Measurements from ENCODE around the gene ODF4. TPM values are rescaled to one million over a fixed set of nuclear protein-coding genes. Genes with fewer than 3 reads are reported as not detected.
A peak's percentile ranks its signal among the peaks of the same experiment; 100 is the strongest.

The ODF4 gene
- total and polyA plus RNA-seq, 3 donors from 2014 or later: 5.3 to 34.0 (median 7.7) TPM

- intact Hi-C loops (cut with DNase I; ENCODE audit: low total_unique reads): no loop called here
- no peak overlapping the region for H3K4me3 ChIP-seq
- H3K27ac ChIP-seq: no peak overlapping the region
Measured at GRCh38 chr17:8386841-8387240, 47.2 kb downstream of the ODF4 start.

GRCh38 chr17:8387914-8388651 is 48.4 kb downstream of the ODF4 start:
- no peaks in the 10 kb centered on the region for H3K27me3 ChIP-seq
- TF ChIP-seq POLR2A (IDR thresholded peaks at IDR 0.05) (no peak), CTCF (IDR thresholded peaks at IDR 0.05) (no peak)
- no peaks in the 10 kb centered on the region for H3K4me1 ChIP-seq
- no peak for DNase-seq
- intact Hi-C loops (cut with DNase I; ENCODE audit: low total_unique reads): no loop called here
- 92 to 93% methylated on average over 7 of the region's 7 CpGs for WGBS, 2 donors
- no peak overlapping the region for H3K4me3 ChIP-seq
- H3K27ac ChIP-seq: no peak overlapping the region
- H3K9me3 ChIP-seq: no peaks in the 10 kb centered on the region
- H3K36me3 ChIP-seq (ENCODE audit: low read depth, missing control alignments): no peaks in the 10 kb centered on the region

More at GRCh38 chr17:8386841-8387240, 47.2 kb downstream of the ODF4 start:
- TF ChIP-seq CTCF (IDR thresholded peaks at IDR 0.05) (no peak), POLR2A (IDR thresholded peaks at IDR 0.05) (no peak)
- H3K36me3 ChIP-seq (ENCODE audit: low read depth, missing control alignments): no peaks in the 10 kb centered on the region
- peaks cover 4% of the 10 kb centered on the region for H3K4me1 ChIP-seq
- DNase-seq: no peak
- no peaks in the 10 kb centered on the region for H3K27me3 ChIP-seq
- no peaks in the 10 kb centered on the region for H3K9me3 ChIP-seq
- 55 to 59% methylated on average over 6 of the region's 6 CpGs for WGBS, 2 donors

- Histone ChIP-seq H3K4me3 (no peak overlapping the region), H3K36me3 (ENCODE audit: low read depth, missing control alignments) (no peaks in the 10 kb centered on the region), H3K27me3 (no peaks in the 10 kb centered on the region), H3K27ac (no peak overlapping the region), H3K9me3 (no peaks in the 10 kb centered on the region), H3K4me1 (no peaks in the 10 kb centered on the region)
- no peak for DNase-seq
- WGBS, 2 donors: 27 to 41% methylated on average over 8 to 9 of the region's 9 CpGs
- intact Hi-C loops (cut with DNase I; ENCODE audit: low total_unique reads): no loop called here
- no peak for TF ChIP-seq POLR2A (IDR thresholded peaks at IDR 0.05)
- TF ChIP-seq CTCF (IDR thresholded peaks at IDR 0.05): no peak
Measured at GRCh38 chr17:8391711-8392110, 52.1 kb downstream of the ODF4 start.

- peak overlapping the region in 1 of 2 donors; percentile 18 for H3K4me3 ChIP-seq
- H3K36me3 ChIP-seq (ENCODE audit: low read depth, missing control alignments): no peaks in the 10 kb centered on the region
- no peak for DNase-seq
- intact Hi-C loops (cut with DNase I; ENCODE audit: low total_unique reads): no loop called here
- no peak for TF ChIP-seq CTCF (IDR thresholded peaks at IDR 0.05)
- TF ChIP-seq POLR2A (IDR thresholded peaks at IDR 0.05): no peak
- no peaks in the 10 kb centered on the region for H3K9me3 ChIP-seq
- H3K27me3 ChIP-seq: no peaks in the 10 kb centered on the region
- WGBS, 2 donors: 58 to 59% methylated on average over 12 to 18 of the region's 18 CpGs
- H3K27ac ChIP-seq: no peak overlapping the region
- no peaks in the 10 kb centered on the region for H3K4me1 ChIP-seq
Measured at GRCh38 chr17:8392274-8392673, 52.6 kb downstream of the ODF4 start.
